A673 (cell line): Measurements from ENCODE around the gene NDST4.

Source experiments
- EZH2 ChIP-seq: fragments of 200-600 bp; sonication (generic); IDR thresholded peaks from 2 replicates; pipeline ENCODE4 v1.6.1; 2017; ENCODE audit warnings: borderline replicate concordance, low read depth, mild to moderate bottlenecking, mixed read lengths, antibody characterized with exemption, low read length; ENCODE audit not compliant: poor library complexity, severe bottlenecking
- TF ChIP-seq, protein P1 (sequence below): fragments of 300-800, 200-600 bp; sonication (generic); conservative IDR thresholded peaks from 2 replicates; pipeline ENCODE4 v1.5.1; 2017; ENCODE audit warnings: low read depth, mild to moderate bottlenecking, antibody characterized with exemption, low read length, moderate library complexity, mixed read lengths

DNA sequence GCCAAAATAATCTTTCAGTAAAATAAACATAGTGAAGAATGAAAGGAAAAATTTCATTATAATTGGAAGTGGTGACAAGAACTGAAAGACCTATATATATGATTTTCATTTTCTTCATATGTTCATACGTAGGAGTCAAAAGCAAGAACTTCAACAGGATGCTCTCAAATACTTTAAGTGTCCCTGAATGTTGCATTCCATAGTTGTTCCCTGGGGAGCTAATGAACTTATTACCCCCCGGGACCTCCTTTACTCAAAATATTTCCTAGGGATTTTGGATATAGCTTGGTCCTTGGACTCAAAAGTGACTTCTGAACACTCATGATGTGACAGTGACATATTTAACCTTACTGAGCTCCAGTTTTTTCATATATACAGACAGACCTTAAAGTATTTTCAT lies 44.9 kb upstream of the NDST4 start:
- TF ChIP-seq, protein P1, sequence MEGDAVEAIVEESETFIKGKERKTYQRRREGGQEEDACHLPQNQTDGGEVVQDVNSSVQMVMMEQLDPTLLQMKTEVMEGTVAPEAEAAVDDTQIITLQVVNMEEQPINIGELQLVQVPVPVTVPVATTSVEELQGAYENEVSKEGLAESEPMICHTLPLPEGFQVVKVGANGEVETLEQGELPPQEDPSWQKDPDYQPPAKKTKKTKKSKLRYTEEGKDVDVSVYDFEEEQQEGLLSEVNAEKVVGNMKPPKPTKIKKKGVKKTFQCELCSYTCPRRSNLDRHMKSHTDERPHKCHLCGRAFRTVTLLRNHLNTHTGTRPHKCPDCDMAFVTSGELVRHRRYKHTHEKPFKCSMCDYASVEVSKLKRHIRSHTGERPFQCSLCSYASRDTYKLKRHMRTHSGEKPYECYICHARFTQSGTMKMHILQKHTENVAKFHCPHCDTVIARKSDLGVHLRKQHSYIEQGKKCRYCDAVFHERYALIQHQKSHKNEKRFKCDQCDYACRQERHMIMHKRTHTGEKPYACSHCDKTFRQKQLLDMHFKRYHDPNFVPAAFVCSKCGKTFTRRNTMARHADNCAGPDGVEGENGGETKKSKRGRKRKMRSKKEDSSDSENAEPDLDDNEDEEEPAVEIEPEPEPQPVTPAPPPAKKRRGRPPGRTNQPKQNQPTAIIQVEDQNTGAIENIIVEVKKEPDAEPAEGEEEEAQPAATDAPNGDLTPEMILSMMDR = no peak
- no peak for TF ChIP-seq EZH2
